PFSK-1 (cell line): Measurements from ENCODE around the gene TNPO1.
A peak's percentile ranks its signal among the peaks of the same experiment; 100 is the strongest.

Experiments
- FOXP2 ChIP-seq: optimal IDR thresholded peaks from 2 replicates; pipeline ENCODE3; 2011; ENCODE audit warnings: borderline replicate concordance, control low read depth, inconsistent platforms; ENCODE audit not compliant: insufficient read depth; ENCODE audit errors: extremely low read length, extremely low read depth
- POLR2AphosphoS5 ChIP-seq: IDR thresholded peaks from 2 replicates; pipeline ENCODE4 v1.6.1; 2012; ENCODE audit warnings: low read depth, mild to moderate bottlenecking, control low read depth, low read length, moderate library complexity
- REST ChIP-seq, 2 experiments: IDR thresholded peaks; 2 replicates each; pipeline versions ENCODE4 v1.6.1 to v1.8.0; 2011 to 2012; ENCODE audit warnings: low read depth in 2 of 2, low read length in 2 of 2, control low read depth in 1 of 2, inconsistent platforms in 1 of 2, mild to moderate bottlenecking in 1 of 2, moderate library complexity in 1 of 2; ENCODE audit not compliant: insufficient read depth in 1 of 2
- SIN3A ChIP-seq: IDR thresholded peaks from 2 replicates; pipeline ENCODE4 v1.6.1; 2012; ENCODE audit warnings: mild to moderate bottlenecking, low read length, moderate library complexity, borderline replicate concordance; ENCODE audit not compliant: insufficient read depth
- TAF1 ChIP-seq: IDR thresholded peaks from 2 replicates; pipeline ENCODE4 v1.6.1; 2012; ENCODE audit warnings: low read length, control low read depth, borderline replicate concordance; ENCODE audit not compliant: insufficient read depth

- no peak for TF ChIP-seq REST (IDR thresholded peaks at IDR 0.05; ENCODE audit: insufficient read depth in 1 of 2, low read depth in 2 of 2, low read length in 2 of 2)
- TF ChIP-seq SIN3A, result no peak
- peak; percentile 82 for TF ChIP-seq POLR2AphosphoS5
- no peak for TF ChIP-seq TAF1
- TF ChIP-seq FOXP2, result peak; percentile 96
These were observed 139.4 kb downstream of the TNPO1 start, which contains the start of gene FCHO2 for GRCh38 chr5:72955768-72956323.
